NCI-H345 (cell line): ENCODE results near the gene SLC6A20.

Source experiments
- DNase-seq: peaks from one replicate; lab custom pipeline; 2025; lab: John Stamatoyannopoulos, UW

Gene SLC6A20

GRCh38 chr3:45795882-45796765 lies at the start of gene SLC6A20:
TSS of gene SLC6A20 (minus strand) at chr3:45796536. CDS start at chr3:45796419, 117 bp downstream.
- no peak for DNase-seq

GRCh38 chr3:45844616-45845015 lies 48.3 kb upstream of the SLC6A20 start:
- no peak for DNase-seq

- DNase-seq = no peak
Observed at GRCh38 chr3:45842851-45843625, 46.7 kb upstream of the SLC6A20 start.

GRCh38 chr3:45841757-45842491 lies 45.6 kb upstream of the SLC6A20 start, which contains the start of gene LZTFL1:
TSS of gene LZTFL1 (minus strand) at chr3:45842119. CDS start at chr3:45841991, 128 bp downstream.
- peak; percentile 94 for DNase-seq

GRCh38 chr3:45841420-45841756 lies 45.1 kb upstream of the SLC6A20 start:
- no peak for DNase-seq

GRCh38 chr3:45838466-45838865 lies 42.1 kb upstream of the SLC6A20 start:
- no peak for DNase-seq

GRCh38 chr3:45832699-45833098 lies 36.4 kb upstream of the SLC6A20 start:
- no peak for DNase-seq

GRCh38 chr3:45830121-45830520 lies 33.8 kb upstream of the SLC6A20 start:
- DNase-seq = no peak

GRCh38 chr3:45826908-45827307 lies 30.6 kb upstream of the SLC6A20 start:
- no peak for DNase-seq

GRCh38 chr3:45826321-45826720 lies 30.0 kb upstream of the SLC6A20 start:
- DNase-seq = no peak

GRCh38 chr3:45821127-45821526 lies 24.8 kb upstream of the SLC6A20 start:
- no peak for DNase-seq

- no peak for DNase-seq
Observed at GRCh38 chr3:45819543-45819942, 23.2 kb upstream of the SLC6A20 start.

- DNase-seq = peak; percentile 75
Observed at GRCh38 chr3:45817831-45818522, 21.6 kb upstream of the SLC6A20 start.

GRCh38 chr3:45816544-45816943 lies 20.2 kb upstream of the SLC6A20 start:
- DNase-seq = peak; percentile 15

GRCh38 chr3:45814322-45814721 lies 18.0 kb upstream of the SLC6A20 start:
- no peak for DNase-seq

- peak; percentile 50 for DNase-seq
Observed at GRCh38 chr3:45807681-45808540, 11.6 kb upstream of the SLC6A20 start.

GRCh38 chr3:45807133-45807532 lies 10.8 kb upstream of the SLC6A20 start:
- DNase-seq = no peak

GRCh38 chr3:45806072-45806471 lies 9.7 kb upstream of the SLC6A20 start:
- no peak for DNase-seq

GRCh38 chr3:45803252-45803935 lies 7.1 kb upstream of the SLC6A20 start:
- DNase-seq = no peak

GRCh38 chr3:45802146-45802545 lies 5.8 kb upstream of the SLC6A20 start:
- DNase-seq = no peak
